Esophagus (tissue), 2 donors: ENCODE results near the gene TNFRSF13B. TPM values are rescaled to one million over a fixed set of nuclear protein-coding genes. Genes with fewer than 3 reads are reported as not detected.

Source experiments
- H3K27ac ChIP-seq, 2 donors: one replicate each; pipeline ENCODE4 v1.5.1; 2013; ENCODE audit warnings: low read depth in 2 of 2, mild to moderate bottlenecking in 2 of 2, inconsistent platforms in 1 of 2, low read length in 1 of 2, moderate library complexity in 1 of 2
- H3K27me3 ChIP-seq, 2 donors: one replicate each; pipeline ENCODE4 v1.6.1; 2013; ENCODE audit warnings: low read length in 2 of 2, control low read depth in 1 of 2, mild to moderate bottlenecking in 1 of 2; ENCODE audit not compliant: insufficient read depth in 2 of 2, control insufficient read depth in 1 of 2
- H3K36me3 ChIP-seq, 2 donors: one replicate each; pipeline ENCODE4 v1.6.1; 2013; ENCODE audit warnings: low read length in 1 of 2; ENCODE audit not compliant: control insufficient read depth in 2 of 2, insufficient read depth in 2 of 2
- H3K4me1 ChIP-seq, 2 donors: one replicate each; pipeline ENCODE4 v1.6.1; 2013; ENCODE audit warnings: low read length in 1 of 2; ENCODE audit not compliant: control insufficient read depth in 2 of 2, insufficient read depth in 2 of 2
- H3K4me3 ChIP-seq, 2 donors: one replicate each; pipeline ENCODE4 v1.5.1; 2013; ENCODE audit warnings: low read length in 2 of 2, mild to moderate bottlenecking in 2 of 2, low read depth in 1 of 2, moderate library complexity in 1 of 2
- H3K9me3 ChIP-seq, 2 donors: one replicate each; pipeline ENCODE4 v1.6.1; 2013; ENCODE audit warnings: mild to moderate bottlenecking in 2 of 2, low read depth in 1 of 2, low read length in 1 of 2, moderate library complexity in 1 of 2; ENCODE audit not compliant: control insufficient read depth in 2 of 2, insufficient read depth in 1 of 2
- WGBS, 2 donors: extraction: QIAGEN DNeasy Blood & Tissue Kit; methylation state at CpG; one replicate each; pipeline ENCODE4 v1.1.7; 2013; 5-methylcytosine and 5-hydroxymethylcytosine counted together
- polyA plus RNA-seq, 2 donors: library from polyadenylated mRNA; stranded (reverse); fragments of 200-250 nt; gene quantifications; one replicate each; pipeline ENCODE4 v1.2.3, GENCODE V29; 2013
- donor health status: healthy with polysubstance abuse.
- donor health status: Bipolar disorder and iron deficiency.

The TNFRSF13B gene
- polyA plus RNA-seq, 2 donors, result 0.14 to 0.29 TPM

GRCh38 chr17:16934836-16935235 lies 37.1 kb downstream of the TNFRSF13B start:
- Histone ChIP-seq H3K27ac (no peak overlapping the region), H3K4me1 (no peaks in the 10 kb centered on the region), H3K36me3 (no peaks in the 10 kb centered on the region), H3K27me3 (no peaks in the 10 kb centered on the region), H3K9me3 (no peaks in the 10 kb centered on the region), H3K4me3 (no peak overlapping the region)
- 90 to 92% methylated on average over 12 of the region's 12 CpGs for WGBS, 2 donors

- no peak overlapping the region for H3K4me3 ChIP-seq
- no peaks in the 10 kb centered on the region for H3K9me3 ChIP-seq
- H3K4me1 ChIP-seq, result no peaks in the 10 kb centered on the region
- WGBS, 2 donors, result 94 to 95% methylated on average over 12 of the region's 12 CpGs
- H3K36me3 ChIP-seq, result no peaks in the 10 kb centered on the region
- no peak overlapping the region for H3K27ac ChIP-seq
- H3K27me3 ChIP-seq, result no peaks in the 10 kb centered on the region
Measured at GRCh38 chr17:16934133-16934795, 37.7 kb downstream of the TNFRSF13B start.

- 89% methylated on average over 11 of the region's 11 CpGs for WGBS, 2 donors
- no peaks in the 10 kb centered on the region for H3K27me3 ChIP-seq
Measured at GRCh38 chr17:16933317-16934132, 38.4 kb downstream of the TNFRSF13B start.

GRCh38 chr17:16932611-16933010 lies 39.3 kb downstream of the TNFRSF13B start:
- no peaks in the 10 kb centered on the region for H3K27me3 ChIP-seq
- H3K9me3 ChIP-seq, result no peaks in the 10 kb centered on the region
- 82 to 91% methylated on average over 6 of the region's 6 CpGs for WGBS, 2 donors
- no peaks in the 10 kb centered on the region for H3K36me3 ChIP-seq
- no peak overlapping the region for H3K4me3 ChIP-seq
- H3K27ac ChIP-seq, result no peak overlapping the region
- no peaks in the 10 kb centered on the region for H3K4me1 ChIP-seq

More at GRCh38 chr17:16933317-16934132, 38.4 kb downstream of the TNFRSF13B start:
- Histone ChIP-seq H3K4me3 (no peak overlapping the region), H3K27ac (no peak overlapping the region), H3K36me3 (no peaks in the 10 kb centered on the region), H3K9me3 (no peaks in the 10 kb centered on the region), H3K4me1 (no peaks in the 10 kb centered on the region)

- no peaks in the 10 kb centered on the region for H3K9me3 ChIP-seq
- 80 to 83% methylated on average over 8 of the region's 8 CpGs for WGBS, 2 donors
- no peak overlapping the region for H3K4me3 ChIP-seq
- no peaks in the 10 kb centered on the region for H3K36me3 ChIP-seq
- H3K4me1 ChIP-seq, result no peaks in the 10 kb centered on the region
- H3K27me3 ChIP-seq, result no peaks in the 10 kb centered on the region
- H3K27ac ChIP-seq, result no peak overlapping the region
Measured at GRCh38 chr17:16932156-16932555, 39.8 kb downstream of the TNFRSF13B start.

GRCh38 chr17:16931318-16932060 lies 40.4 kb downstream of the TNFRSF13B start:
- H3K4me1 ChIP-seq, result no peaks in the 10 kb centered on the region
- no peaks in the 10 kb centered on the region for H3K27me3 ChIP-seq
- WGBS, 2 donors, result 78 to 87% methylated on average over 9 of the region's 9 CpGs
- peaks cover 0 to 2% of the 10 kb centered on the region in 2 donors for H3K9me3 ChIP-seq
- H3K36me3 ChIP-seq, result no peaks in the 10 kb centered on the region
- no peak overlapping the region for H3K4me3 ChIP-seq
- H3K27ac ChIP-seq, result no peak overlapping the region

- no peaks in the 10 kb centered on the region for H3K4me1 ChIP-seq
- no peak overlapping the region for H3K4me3 ChIP-seq
- H3K36me3 ChIP-seq, result no peaks in the 10 kb centered on the region
- H3K27me3 ChIP-seq, result no peaks in the 10 kb centered on the region
- no peak overlapping the region for H3K27ac ChIP-seq
- 86 to 89% methylated on average over 13 of the region's 13 CpGs for WGBS, 2 donors
- H3K9me3 ChIP-seq, result peaks cover 0 to 2% of the 10 kb centered on the region in 2 donors
Measured at GRCh38 chr17:16930571-16931317, 41.2 kb downstream of the TNFRSF13B start.

- Histone ChIP-seq H3K36me3 (no peaks in the 10 kb centered on the region), H3K4me3 (no peak overlapping the region), H3K27ac (no peak overlapping the region), H3K27me3 (no peaks in the 10 kb centered on the region), H3K9me3 (peaks cover 0 to 2% of the 10 kb centered on the region in 2 donors), H3K4me1 (no peaks in the 10 kb centered on the region)
- 87 to 88% methylated on average over 17 of the region's 17 CpGs for WGBS, 2 donors
Measured at GRCh38 chr17:16929757-16930520, 42.0 kb downstream of the TNFRSF13B start.
